HFFc6 (cell line): ENCODE data around the gene SLA2. TPM values are rescaled to one million over a fixed set of nuclear protein-coding genes. Genes with fewer than 3 reads are reported as not detected.
A peak's percentile ranks its signal among the peaks of the same experiment; 100 is the strongest.
"Not testable (repeated sequence)": the region's sequence is repeated elsewhere in the genome, so short reads cannot be mapped to it uniquely, and the experiment has no call there.

ENCODE experiments used
- DNase-seq: peaks from one replicate; pipeline ENCODE4 v3.0.0-alpha.2; 2018
- H3K27ac Mint-ChIP-seq: 2 replicates; pipeline ENCODE4 v1.8.0; 2020; ENCODE audit warnings: mild to moderate bottlenecking, mixed read lengths
- H3K27me3 Mint-ChIP-seq: 2 replicates; pipeline ENCODE4 v1.8.0; 2021; ENCODE audit warnings: mild to moderate bottlenecking, moderate library complexity, mixed read lengths; ENCODE audit not compliant: insufficient read depth
- H3K36me3 Mint-ChIP-seq: 2 replicates; pipeline ENCODE4 v1.8.0; 2021; ENCODE audit warnings: low read depth, mixed read lengths
- H3K4me1 Mint-ChIP-seq: 2 replicates; pipeline ENCODE4 v1.8.0; 2020; ENCODE audit warnings: low read depth, mixed read lengths
- H3K4me3 Mint-ChIP-seq: 2 replicates; pipeline ENCODE4 v1.8.0; 2020; ENCODE audit warnings: mild to moderate bottlenecking, moderate library complexity, mixed read lengths
- H3K9me3 Mint-ChIP-seq: 2 replicates; pipeline ENCODE4 v1.8.0; 2020; ENCODE audit warnings: mild to moderate bottlenecking, mixed read lengths
- total RNA-seq, 6 experiments: library from RNA; stranded (reverse); fragmentation: NEBNext Ultra II Directional; extraction: Animal tissue kit (Norgen Biotek cat#: 25700); gene quantifications; 2 replicates in 1 of 6; 3 replicates in 5 of 6; pipeline ENCODE4 v1.2.3, GENCODE V29; 2021
- TF ChIP-seq, protein P1 (sequence below): fragments of 200-600 bp; sonication (generic); IDR thresholded peaks from 2 replicates; pipeline ENCODE4 v1.5.0; 2021; ENCODE audit warnings: antibody characterized with exemption, mild to moderate bottlenecking

Gene SLA2
- total RNA-seq, 6 experiments from 2014 or later, result not detected

DNA sequence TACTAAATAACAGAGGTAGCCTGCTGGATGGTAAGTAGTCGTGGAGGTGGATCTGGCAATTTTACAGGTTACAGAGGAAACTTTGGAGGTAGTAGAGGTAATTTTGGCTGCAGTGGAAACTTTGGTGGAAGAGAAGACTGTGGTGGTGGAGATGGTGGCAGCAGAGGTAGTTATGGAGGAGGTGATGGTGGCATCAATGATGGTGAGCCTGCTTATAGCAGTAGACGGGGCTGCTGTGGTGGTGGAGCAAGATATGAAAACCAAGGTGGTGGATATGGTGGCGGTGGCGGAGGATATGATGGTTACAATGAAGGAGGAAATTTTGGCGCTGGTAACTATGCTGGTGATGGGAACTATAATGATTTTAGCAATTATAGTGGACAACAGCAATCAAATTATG, 25.1 kb downstream of the SLA2 start:
- H3K4me1 Mint-ChIP-seq, result no peaks in the 10 kb centered on the region
- no peak overlapping the region for H3K4me3 Mint-ChIP-seq
- no peaks in the 10 kb centered on the region for H3K36me3 Mint-ChIP-seq
- TF ChIP-seq, protein P1, sequence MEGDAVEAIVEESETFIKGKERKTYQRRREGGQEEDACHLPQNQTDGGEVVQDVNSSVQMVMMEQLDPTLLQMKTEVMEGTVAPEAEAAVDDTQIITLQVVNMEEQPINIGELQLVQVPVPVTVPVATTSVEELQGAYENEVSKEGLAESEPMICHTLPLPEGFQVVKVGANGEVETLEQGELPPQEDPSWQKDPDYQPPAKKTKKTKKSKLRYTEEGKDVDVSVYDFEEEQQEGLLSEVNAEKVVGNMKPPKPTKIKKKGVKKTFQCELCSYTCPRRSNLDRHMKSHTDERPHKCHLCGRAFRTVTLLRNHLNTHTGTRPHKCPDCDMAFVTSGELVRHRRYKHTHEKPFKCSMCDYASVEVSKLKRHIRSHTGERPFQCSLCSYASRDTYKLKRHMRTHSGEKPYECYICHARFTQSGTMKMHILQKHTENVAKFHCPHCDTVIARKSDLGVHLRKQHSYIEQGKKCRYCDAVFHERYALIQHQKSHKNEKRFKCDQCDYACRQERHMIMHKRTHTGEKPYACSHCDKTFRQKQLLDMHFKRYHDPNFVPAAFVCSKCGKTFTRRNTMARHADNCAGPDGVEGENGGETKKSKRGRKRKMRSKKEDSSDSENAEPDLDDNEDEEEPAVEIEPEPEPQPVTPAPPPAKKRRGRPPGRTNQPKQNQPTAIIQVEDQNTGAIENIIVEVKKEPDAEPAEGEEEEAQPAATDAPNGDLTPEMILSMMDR, result no peak
- H3K9me3 Mint-ChIP-seq, result no peaks in the 10 kb centered on the region
- no peaks in the 10 kb centered on the region for H3K27me3 Mint-ChIP-seq
- H3K27ac Mint-ChIP-seq, result no peak overlapping the region
- no peak for DNase-seq

DNA sequence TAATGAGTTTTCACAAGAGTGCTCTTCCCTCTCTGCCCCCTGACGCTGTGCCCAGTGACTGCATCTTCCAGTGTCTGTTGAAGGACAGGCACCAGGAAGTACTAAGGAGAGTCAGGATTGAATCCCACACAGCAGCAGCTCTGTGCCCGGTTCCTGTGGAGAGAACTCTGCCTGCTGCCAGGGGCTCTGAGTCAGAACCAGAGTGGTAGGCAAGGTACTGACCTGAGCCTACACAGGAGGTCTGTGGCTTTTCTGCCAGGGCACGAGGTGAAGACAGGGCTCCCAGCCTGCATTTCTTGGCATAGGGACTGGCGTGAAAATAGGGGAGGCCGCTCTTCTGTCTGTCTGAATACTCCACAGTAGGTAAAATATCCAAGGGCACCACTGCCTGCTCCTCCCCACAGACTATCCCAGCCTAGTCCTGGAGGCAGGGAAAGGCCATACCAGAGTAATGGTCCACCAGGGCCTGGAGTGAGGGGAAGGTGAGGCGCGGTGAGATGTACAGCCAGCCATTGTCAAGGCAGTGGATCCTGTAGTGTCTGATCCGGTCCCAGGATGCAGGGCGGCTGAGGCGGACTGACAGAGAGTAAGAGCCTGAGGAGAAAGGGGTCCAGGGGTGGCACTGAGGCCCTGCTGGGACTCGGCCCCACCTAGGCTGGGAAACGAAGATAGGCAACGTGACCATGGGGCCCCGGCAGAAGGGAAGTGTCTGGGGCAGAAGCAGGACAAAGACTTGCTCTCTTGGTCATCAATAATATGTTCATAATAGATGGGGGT, 31.0 kb downstream of the SLA2 start:
- H3K4me1 Mint-ChIP-seq, result no peaks in the 10 kb centered on the region
- H3K4me3 Mint-ChIP-seq, result no peak overlapping the region
- H3K9me3 Mint-ChIP-seq, result no peaks in the 10 kb centered on the region
- TF ChIP-seq, protein P1, result no peak
- no peak for DNase-seq
- no peak overlapping the region for H3K27ac Mint-ChIP-seq
- H3K36me3 Mint-ChIP-seq, result no peaks in the 10 kb centered on the region
- no peaks in the 10 kb centered on the region; the same call in 1 of the 2 replicates for H3K27me3 Mint-ChIP-seq

DNA sequence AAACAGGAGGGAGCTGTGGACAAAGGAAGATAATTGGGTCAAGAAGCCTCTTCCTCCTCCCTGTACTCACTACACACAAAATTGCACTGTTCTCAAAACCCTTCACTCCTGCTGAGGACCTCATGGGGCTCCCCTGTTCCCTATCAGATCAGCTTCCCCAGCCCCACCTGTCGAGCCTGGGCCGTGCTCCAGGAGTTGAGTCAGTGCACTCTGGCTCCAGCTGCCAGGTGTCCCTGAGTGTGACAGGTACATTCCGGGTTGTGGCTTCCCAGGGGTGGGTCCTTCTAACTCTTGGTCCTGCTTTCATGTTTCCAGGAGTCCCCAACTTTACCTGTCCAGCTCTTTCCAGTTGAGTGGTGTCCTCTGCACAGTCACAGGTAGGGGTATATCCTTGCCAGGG, 32.0 kb downstream of the SLA2 start:
- H3K36me3 Mint-ChIP-seq, result no peaks in the 10 kb centered on the region
- no peak for DNase-seq
- no peak overlapping the region for H3K27ac Mint-ChIP-seq
- H3K27me3 Mint-ChIP-seq, result no peaks in the 10 kb centered on the region; the same call in 1 of the 2 replicates
- H3K4me1 Mint-ChIP-seq, result no peaks in the 10 kb centered on the region
- H3K9me3 Mint-ChIP-seq, result no peaks in the 10 kb centered on the region
- H3K4me3 Mint-ChIP-seq, result no peak overlapping the region
- TF ChIP-seq, protein P1, result no peak

DNA sequence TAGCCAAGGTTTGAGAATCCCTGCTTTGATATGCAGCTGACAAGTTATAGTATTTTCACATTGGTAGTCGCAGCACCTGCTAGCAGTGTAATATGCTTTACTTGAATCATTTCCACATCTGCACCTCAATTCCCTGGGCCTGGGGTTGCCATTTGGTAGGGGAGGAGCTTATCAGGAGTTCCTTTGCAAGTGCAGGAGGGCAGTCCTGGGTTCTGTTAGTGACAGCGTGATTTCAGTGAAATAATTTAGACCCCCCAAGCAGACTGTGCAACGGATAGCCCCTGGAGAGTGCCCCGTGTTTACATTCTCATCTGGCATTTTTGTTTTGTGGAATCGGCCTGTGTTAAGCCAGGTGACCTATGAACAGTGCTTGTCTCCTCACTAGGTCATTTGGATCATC, 34.4 kb downstream of the SLA2 start:
- TF ChIP-seq, protein P1, result no peak
- H3K36me3 Mint-ChIP-seq, result no peaks in the 10 kb centered on the region; the same call in 1 of the 2 replicates
- no peak overlapping the region for H3K27ac Mint-ChIP-seq
- H3K9me3 Mint-ChIP-seq, result no peaks in the 10 kb centered on the region
- H3K27me3 Mint-ChIP-seq, result no peaks in the 10 kb centered on the region; the same call in 1 of the 2 replicates
- no peak overlapping the region for H3K4me3 Mint-ChIP-seq
- H3K4me1 Mint-ChIP-seq, result peaks cover 14% of the 10 kb centered on the region
- no peak for DNase-seq

DNA sequence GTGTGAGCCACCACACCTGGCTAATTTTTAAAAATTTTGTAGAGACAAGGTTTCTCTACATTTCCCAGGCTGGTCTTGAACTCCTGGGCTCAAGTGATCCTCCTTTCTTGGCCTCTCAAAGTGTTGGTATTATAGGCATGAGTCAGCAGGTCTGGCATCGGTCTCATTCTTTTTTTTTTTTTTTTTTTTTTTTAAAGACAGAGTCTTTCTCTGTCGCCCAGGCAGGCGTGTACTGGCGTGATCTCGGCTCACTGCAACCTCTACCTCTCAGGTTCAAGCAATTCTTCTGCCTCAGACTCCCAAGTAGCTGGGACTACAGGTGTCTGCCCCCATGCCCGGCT, 37.6 kb downstream of the SLA2 start:
- H3K9me3 Mint-ChIP-seq, DNase-seq, H3K4me3 Mint-ChIP-seq, H3K36me3 Mint-ChIP-seq, H3K27me3 Mint-ChIP-seq: not testable (repeated sequence)
- peak overlapping the region; percentile 42; the same call in 1 of the 2 replicates for H3K27ac Mint-ChIP-seq
- H3K4me1 Mint-ChIP-seq, result peaks cover 20% of the 10 kb centered on the region

DNA sequence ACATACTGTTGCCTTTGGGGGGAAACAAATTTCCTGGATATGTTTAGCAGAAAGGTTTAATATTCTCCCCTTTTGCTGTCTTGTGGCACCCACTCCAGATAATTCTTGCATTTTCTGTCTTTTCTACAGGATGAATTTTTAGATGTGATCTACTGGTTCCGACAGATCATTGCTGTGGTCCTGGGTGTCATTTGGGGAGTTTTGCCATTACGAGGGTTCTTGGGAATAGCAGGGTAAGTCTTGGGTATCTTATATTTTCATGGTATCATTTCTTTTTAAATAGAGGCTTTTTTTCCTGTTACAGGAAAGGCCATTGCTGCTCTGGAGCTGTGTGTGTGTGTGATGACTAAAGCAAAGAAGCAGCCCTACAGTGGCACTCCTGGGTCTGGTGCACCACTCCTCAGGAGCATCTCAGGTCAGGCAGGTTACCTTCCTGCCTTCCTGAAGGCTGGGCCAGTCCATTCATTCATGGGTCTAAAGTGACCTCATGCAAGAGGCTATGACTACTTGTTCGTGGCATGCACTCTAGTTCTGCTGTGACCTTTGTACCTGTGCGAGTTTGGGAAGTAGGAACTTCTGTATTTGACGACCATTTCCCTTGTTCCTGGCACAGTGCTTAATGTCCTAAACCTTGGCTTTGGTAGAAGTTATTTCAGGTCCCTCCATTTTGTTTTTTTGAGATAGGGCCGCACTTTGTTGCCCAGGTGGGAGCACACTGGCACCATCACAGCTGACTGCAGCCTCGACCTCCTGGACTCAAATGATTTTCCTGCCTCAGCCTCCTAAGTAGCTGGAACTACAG, 38.2 kb downstream of the SLA2 start:
- TF ChIP-seq, protein P1, result no peak
- DNase-seq, result no peak
- H3K27me3 Mint-ChIP-seq, result peaks cover 4% of the 10 kb centered on the region
- no peaks in the 10 kb centered on the region for H3K9me3 Mint-ChIP-seq
- H3K36me3 Mint-ChIP-seq, result no peaks in the 10 kb centered on the region; the same call in 1 of the 2 replicates
- peak overlapping the region; percentile 73 for H3K27ac Mint-ChIP-seq
- H3K4me3 Mint-ChIP-seq, result peak overlapping the region; percentile 99
- peaks cover 20% of the 10 kb centered on the region for H3K4me1 Mint-ChIP-seq
